ENCODE data around the gene MAML3. TPM values are rescaled to one million over a fixed set of nuclear protein-coding genes. Genes with fewer than 3 reads are reported as not detected.

Gene MAML3
- total RNA-seq, 2 donors from 2014 or later: 29.2 to 32.2 TPM

GRCh38 chr4:139875411-139875825, 278.6 kb downstream of the MAML3 start:
- TF ChIP-seq CTCF (conservative IDR thresholded peaks at IDR 0.05): peak; percentile 14
- H3K27me3 ChIP-seq (ENCODE audit: control insufficient read depth, insufficient read depth, low read length, poor library complexity, severe bottlenecking): no peaks in the 10 kb centered on the region
- H3K9me3 ChIP-seq (ENCODE audit: control insufficient read depth, low read length): peaks cover 10% of the 10 kb centered on the region
- Mint-ChIP-seq H3K4me1 (peaks cover 29% of the 10 kb centered on the region), H3K27me3 (ENCODE audit: insufficient read depth) (no peaks in the 10 kb centered on the region), H3K9me3 (peaks cover 10% of the 10 kb centered on the region), H3K36me3 (ENCODE audit: low read depth) (peaks cover 23% of the 10 kb centered on the region), H3K4me3 (no peak overlapping the region), H3K27ac (peak overlapping the region; percentile 59)
- DNase-seq: peak; percentile 79
- WGBS, 2 experiments (ENCODE audit: insufficient coverage in 1 of 2, insufficient read length in 1 of 2): 72% methylated on average over 6 of the region's 6 CpGs; no CpG with 5 or more reads in 1 of the 2 experiments
- no peak overlapping the region for H3K9ac ChIP-seq (ENCODE audit: extremely low read depth, low read length, poor library complexity, severe bottlenecking)
- peaks cover 5% of the 10 kb centered on the region for H3K4me1 ChIP-seq (ENCODE audit: control insufficient read depth, insufficient read depth, low read length)
- peaks cover 18% of the 10 kb centered on the region for H3K36me3 ChIP-seq (ENCODE audit: control insufficient read depth, insufficient read depth, low read length)
- H3K4me3 ChIP-seq (ENCODE audit: low read length): no peak overlapping the region
- peak overlapping the region; percentile 71 for H3K27ac ChIP-seq (ENCODE audit: low read depth, low read length)

GRCh38 chr4:139873111-139873860, 280.7 kb downstream of the MAML3 start:
- TF ChIP-seq CTCF (conservative IDR thresholded peaks at IDR 0.05): no peak
- no peak overlapping the region for H3K4me3 Mint-ChIP-seq
- H3K27ac Mint-ChIP-seq: no peak overlapping the region
- H3K9ac ChIP-seq (ENCODE audit: extremely low read depth, low read length, poor library complexity, severe bottlenecking): no peak overlapping the region
- H3K9me3 Mint-ChIP-seq: peaks cover 10% of the 10 kb centered on the region
- peaks cover 23% of the 10 kb centered on the region for H3K36me3 Mint-ChIP-seq (ENCODE audit: low read depth)
- H3K27me3 ChIP-seq (ENCODE audit: control insufficient read depth, insufficient read depth, low read length, poor library complexity, severe bottlenecking): no peaks in the 10 kb centered on the region
- peaks cover 10% of the 10 kb centered on the region for H3K9me3 ChIP-seq (ENCODE audit: control insufficient read depth, low read length)
- peak overlapping the region; percentile 36 for H3K4me3 ChIP-seq (ENCODE audit: low read length)
- peaks cover 18% of the 10 kb centered on the region for H3K36me3 ChIP-seq (ENCODE audit: control insufficient read depth, insufficient read depth, low read length)
- H3K4me1 ChIP-seq (ENCODE audit: control insufficient read depth, insufficient read depth, low read length): peaks cover 5% of the 10 kb centered on the region
- H3K27me3 Mint-ChIP-seq (ENCODE audit: insufficient read depth): no peaks in the 10 kb centered on the region
- peaks cover 29% of the 10 kb centered on the region for H3K4me1 Mint-ChIP-seq
- no peak for DNase-seq
- WGBS, 2 experiments (ENCODE audit: insufficient coverage in 1 of 2, insufficient read length in 1 of 2): 84 to 97% methylated on average over 2 to 3 of the region's 4 CpGs
- H3K27ac ChIP-seq (ENCODE audit: low read depth, low read length): no peak overlapping the region

- Mint-ChIP-seq H3K9me3 (peaks cover 10% of the 10 kb centered on the region), H3K27ac (no peak overlapping the region), H3K4me1 (peaks cover 29% of the 10 kb centered on the region), H3K27me3 (ENCODE audit: insufficient read depth) (no peaks in the 10 kb centered on the region), H3K36me3 (ENCODE audit: low read depth) (peaks cover 23% of the 10 kb centered on the region), H3K4me3 (no peak overlapping the region)
- H3K9ac ChIP-seq (ENCODE audit: extremely low read depth, low read length, poor library complexity, severe bottlenecking): no peak overlapping the region
- H3K9me3 ChIP-seq (ENCODE audit: control insufficient read depth, low read length): peaks cover 10% of the 10 kb centered on the region
- no peaks in the 10 kb centered on the region for H3K27me3 ChIP-seq (ENCODE audit: control insufficient read depth, insufficient read depth, low read length, poor library complexity, severe bottlenecking)
- no peak overlapping the region for H3K27ac ChIP-seq (ENCODE audit: low read depth, low read length)
- H3K4me1 ChIP-seq (ENCODE audit: control insufficient read depth, insufficient read depth, low read length): peaks cover 5% of the 10 kb centered on the region
- peaks cover 18% of the 10 kb centered on the region for H3K36me3 ChIP-seq (ENCODE audit: control insufficient read depth, insufficient read depth, low read length)
- DNase-seq: no peak
- no peak for TF ChIP-seq CTCF (conservative IDR thresholded peaks at IDR 0.05)
- 87 to 91% methylated on average over 2 of the region's 2 CpGs for WGBS, 2 experiments (ENCODE audit: insufficient coverage in 1 of 2, insufficient read length in 1 of 2)
- no peak overlapping the region for H3K4me3 ChIP-seq (ENCODE audit: low read length)
Measured at GRCh38 chr4:139872274-139872673, 281.7 kb downstream of the MAML3 start.
